ENCODE results near the gene SMOC2.

The SMOC2 gene

DNA sequence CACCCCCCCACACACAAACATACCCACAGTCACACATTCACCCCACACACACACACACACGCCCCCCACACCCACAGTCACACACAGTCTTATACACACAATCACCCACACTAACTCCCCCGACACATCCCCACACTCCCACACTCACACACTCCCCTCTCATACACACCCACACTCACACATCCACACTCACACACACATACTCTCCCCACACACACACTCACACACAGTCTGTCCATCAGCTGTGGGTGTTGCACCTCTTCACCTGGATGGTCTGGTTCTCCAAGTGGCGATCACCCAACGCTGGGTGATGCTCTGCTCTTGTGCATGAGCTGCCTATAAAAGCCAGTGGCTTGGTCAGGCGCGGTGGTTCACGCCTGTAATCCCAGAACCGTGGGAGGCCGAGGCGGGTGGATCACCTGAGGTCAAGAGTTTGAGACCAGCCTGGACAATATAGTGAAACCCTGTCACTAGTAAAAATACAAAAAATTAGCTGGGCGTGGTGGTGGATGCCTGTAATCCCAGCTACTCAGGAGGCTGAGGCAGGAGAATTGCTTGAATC is 158.9 kb downstream of the SMOC2 start:
- H3K4me3 ChIP-seq (ENCODE audit: low read depth, low read length), result no peak overlapping the region

GRCh38 chr6:168600381-168600780 is 159.4 kb downstream of the SMOC2 start:
- DNase-seq (ENCODE audit: low read depth), result no peak
- TF ChIP-seq, protein P1, sequence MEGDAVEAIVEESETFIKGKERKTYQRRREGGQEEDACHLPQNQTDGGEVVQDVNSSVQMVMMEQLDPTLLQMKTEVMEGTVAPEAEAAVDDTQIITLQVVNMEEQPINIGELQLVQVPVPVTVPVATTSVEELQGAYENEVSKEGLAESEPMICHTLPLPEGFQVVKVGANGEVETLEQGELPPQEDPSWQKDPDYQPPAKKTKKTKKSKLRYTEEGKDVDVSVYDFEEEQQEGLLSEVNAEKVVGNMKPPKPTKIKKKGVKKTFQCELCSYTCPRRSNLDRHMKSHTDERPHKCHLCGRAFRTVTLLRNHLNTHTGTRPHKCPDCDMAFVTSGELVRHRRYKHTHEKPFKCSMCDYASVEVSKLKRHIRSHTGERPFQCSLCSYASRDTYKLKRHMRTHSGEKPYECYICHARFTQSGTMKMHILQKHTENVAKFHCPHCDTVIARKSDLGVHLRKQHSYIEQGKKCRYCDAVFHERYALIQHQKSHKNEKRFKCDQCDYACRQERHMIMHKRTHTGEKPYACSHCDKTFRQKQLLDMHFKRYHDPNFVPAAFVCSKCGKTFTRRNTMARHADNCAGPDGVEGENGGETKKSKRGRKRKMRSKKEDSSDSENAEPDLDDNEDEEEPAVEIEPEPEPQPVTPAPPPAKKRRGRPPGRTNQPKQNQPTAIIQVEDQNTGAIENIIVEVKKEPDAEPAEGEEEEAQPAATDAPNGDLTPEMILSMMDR (IDR thresholded peaks at IDR 0.05; ENCODE audit: insufficient read depth, low read depth, low read length, missing control alignments), result no peak
- H3K4me3 ChIP-seq (ENCODE audit: low read depth, low read length), result no peak overlapping the region

More for the DNA sequence above, 158.9 kb downstream of the SMOC2 start:
- DNase-seq (ENCODE audit: low read depth), result no peak
- TF ChIP-seq, protein P1 (IDR thresholded peaks at IDR 0.05; ENCODE audit: insufficient read depth, low read depth, low read length, missing control alignments), result no peak

DNA sequence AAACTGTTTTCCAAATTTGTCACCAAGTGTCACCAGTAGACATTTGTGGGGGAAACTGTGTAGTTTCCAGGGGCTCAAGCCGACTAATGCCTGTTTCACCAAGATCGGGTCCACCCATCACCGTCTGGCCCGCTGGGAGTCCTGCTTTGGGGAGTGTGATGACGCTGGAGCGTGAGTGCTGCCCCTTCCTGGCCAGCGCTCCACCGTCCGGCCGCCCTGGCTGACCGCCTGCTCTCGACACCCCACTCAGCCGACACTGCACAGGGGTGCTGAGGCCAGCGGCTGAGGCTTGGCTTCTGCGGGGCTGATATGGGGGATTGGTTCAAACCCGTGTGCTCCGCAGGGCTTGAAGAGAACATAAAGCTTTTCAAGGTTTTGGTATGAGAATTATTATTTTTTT is 160.1 kb downstream of the SMOC2 start:
- no peak for DNase-seq (ENCODE audit: low read depth)
- TF ChIP-seq, protein P1 (IDR thresholded peaks at IDR 0.05; ENCODE audit: insufficient read depth, low read depth, low read length, missing control alignments), result no peak
- H3K4me3 ChIP-seq (ENCODE audit: low read depth, low read length), result no peak overlapping the region

- H3K4me3 ChIP-seq (ENCODE audit: low read depth, low read length), result no peak overlapping the region
- DNase-seq (ENCODE audit: low read depth), result no peak
- TF ChIP-seq, protein P1 (IDR thresholded peaks at IDR 0.05; ENCODE audit: insufficient read depth, low read depth, low read length, missing control alignments), result no peak
Measured at GRCh38 chr6:168601546-168601945, 160.6 kb downstream of the SMOC2 start.

DNA sequence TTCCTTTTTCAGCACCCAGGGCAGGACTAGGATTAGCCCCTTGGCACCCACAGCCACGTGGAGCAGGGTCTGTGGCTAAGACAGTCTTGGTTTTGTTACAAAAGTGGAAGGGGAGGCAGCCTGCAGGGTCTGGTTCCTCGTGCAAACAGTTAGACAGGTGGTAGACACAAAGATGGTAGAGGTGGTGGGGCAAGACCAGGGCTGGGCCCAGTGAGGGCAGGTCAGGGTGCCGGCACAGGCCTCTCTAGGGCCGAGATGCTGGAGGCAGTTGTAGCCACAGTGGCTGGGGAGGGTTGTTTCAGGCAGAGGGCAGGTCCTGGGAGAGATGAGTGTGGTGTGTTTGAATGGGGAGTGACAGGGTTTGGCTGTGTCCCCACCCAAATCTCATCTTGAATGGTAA is 161.6 kb downstream of the SMOC2 start:
- no peak overlapping the region for H3K4me3 ChIP-seq (ENCODE audit: low read depth, low read length)
- TF ChIP-seq, protein P1 (IDR thresholded peaks at IDR 0.05; ENCODE audit: insufficient read depth, low read depth, low read length, missing control alignments), result no peak
- no peak for DNase-seq (ENCODE audit: low read depth)

GRCh38 chr6:168603234-168603633 is 162.2 kb downstream of the SMOC2 start:
- TF ChIP-seq, protein P1 (IDR thresholded peaks at IDR 0.05; ENCODE audit: insufficient read depth, low read depth, low read length, missing control alignments), result no peak

GRCh38 chr6:168605964-168606363 is 165.0 kb downstream of the SMOC2 start:
- TF ChIP-seq, protein P1 (IDR thresholded peaks at IDR 0.05; ENCODE audit: insufficient read depth, low read depth, low read length, missing control alignments), result no peak
- H3K4me3 ChIP-seq (ENCODE audit: low read depth, low read length), result no peak overlapping the region
- DNase-seq (ENCODE audit: low read depth), result no peak

More at GRCh38 chr6:168603234-168603633, 162.2 kb downstream of the SMOC2 start:
- H3K4me3 ChIP-seq (ENCODE audit: low read depth, low read length), result no peak overlapping the region
- DNase-seq (ENCODE audit: low read depth), result no peak

Measured in GM12865 (cell line).